Right cardiac atrium (tissue), 5 donors: Measurements from ENCODE around the gene EXOC2. TPM values are rescaled to one million over a fixed set of nuclear protein-coding genes. Genes with fewer than 3 reads are reported as not detected.
"Not testable (repeated sequence)": the region's sequence is repeated elsewhere in the genome, so short reads cannot be mapped to it uniquely, and the experiment has no call there.

Experiments used
- ATAC-seq, 2 donors: fragments of 200-7000 bp; cut with Tn5 transposase; one replicate each; pipeline versions ENCODE4 v1.8.0 to v1.9.1; 2020; ENCODE audit warnings: moderate library complexity in 2 of 2, mild to moderate bottlenecking in 1 of 2
- DNase-seq, 3 donors: peaks; one replicate each; pipeline ENCODE4 v3.0.0-alpha.2; 2020
- H3K27ac ChIP-seq: one replicate; pipeline ENCODE4 v1.5.1; 2013; ENCODE audit warnings: mild to moderate bottlenecking, low read length, control low read depth, moderate library complexity
- H3K27me3 ChIP-seq: one replicate; pipeline ENCODE4 v1.6.1; 2013; ENCODE audit not compliant: control insufficient read depth, insufficient read depth
- H3K4me1 ChIP-seq: one replicate; pipeline ENCODE4 v1.6.1; 2013; ENCODE audit warnings: low read length; ENCODE audit not compliant: control insufficient read depth, insufficient read depth
- H3K4me3 ChIP-seq: one replicate; pipeline ENCODE4 v1.5.1; 2013; ENCODE audit warnings: low read length, control low read depth
- H3K9me3 ChIP-seq: one replicate; pipeline ENCODE4 v1.6.1; 2013; ENCODE audit warnings: low read length; ENCODE audit not compliant: control insufficient read depth
- WGBS: extraction: QIAGEN DNeasy Blood & Tissue Kit; methylation state at CpG from one replicate; pipeline ENCODE4 v1.1.7; 2013; 5-methylcytosine and 5-hydroxymethylcytosine counted together
- intact Hi-C, 4 donors: fragments of 100-400 bp; cut with DNase I; formaldehyde crosslinking; loops; one replicate each; pipeline versions ENCODE4 v1.11.0 to v1.14.0; 2022 to 2023
- polyA plus RNA-seq: library from polyadenylated mRNA; stranded (reverse); fragments of 200-250 nt; gene quantifications from one replicate; pipeline ENCODE4 v1.2.3, GENCODE V29; 2013
- total RNA-seq, 4 donors: library from RNA; stranded (reverse); fragmentation: NEBNext Ultra II Directional; extraction: Animal tissue kit (Norgen Biotek cat#: 25700); gene quantifications; one replicate each; pipeline ENCODE4 v1.2.1, GENCODE V29; 2021
- donor health status: healthy with polysubstance abuse.
- donor health status: DM: no; HTN: yes; CAD: no.
- donor health status: DM: no; HTN: no; CAD: no.
- donor health status: DM: no; HTN: yes; CAD: no; lungs with severe emphysema.
- donor health status: DM: yes; HTN: yes; CAD: no.

The EXOC2 gene
- total and polyA plus RNA-seq, 5 donors, result 7.9 to 17.9 (median 14.3) TPM

- 82% methylated on average over 16 of the region's 16 CpGs for WGBS
- H3K27ac ChIP-seq, result no peak overlapping the region
- no peak overlapping the region for H3K4me3 ChIP-seq
- no peaks in the 10 kb centered on the region for H3K9me3 ChIP-seq
- H3K27me3 ChIP-seq, result no peaks in the 10 kb centered on the region
- ATAC-seq (no peak), DNase-seq (no peak)
- H3K4me1 ChIP-seq, result no peaks in the 10 kb centered on the region
- intact Hi-C loops, result no loop called here
These were observed 120.2 kb downstream of the EXOC2 start for GRCh38 chr6:572596-573265.

- no peaks in the 10 kb centered on the region for H3K4me1 ChIP-seq
- intact Hi-C loops, result no loop called here
- no peaks in the 10 kb centered on the region for H3K27me3 ChIP-seq
- 94% methylated on average over 6 of the region's 6 CpGs for WGBS
- no peaks in the 10 kb centered on the region for H3K9me3 ChIP-seq
- no peak for DNase-seq
- no peak for ATAC-seq
- H3K27ac ChIP-seq, result no peak overlapping the region
- no peak overlapping the region for H3K4me3 ChIP-seq
These were observed 121.0 kb downstream of the EXOC2 start for GRCh38 chr6:571892-572291.

GRCh38 chr6:570825-571224, 122.1 kb downstream of the EXOC2 start:
- Histone ChIP-seq H3K27me3 (no peaks in the 10 kb centered on the region), H3K9me3 (no peaks in the 10 kb centered on the region), H3K27ac (no peak overlapping the region), H3K4me3 (no peak overlapping the region), H3K4me1 (no peaks in the 10 kb centered on the region)
- DNase-seq (no peak), ATAC-seq (no peak)
- WGBS, result 91% methylated on average over 5 of the region's 5 CpGs
- intact Hi-C loops, result no loop called here

GRCh38 chr6:568954-569523, 123.9 kb downstream of the EXOC2 start:
- Histone ChIP-seq H3K4me3 (no peak overlapping the region), H3K27ac (no peak overlapping the region), H3K4me1 (no peaks in the 10 kb centered on the region), H3K27me3 (no peaks in the 10 kb centered on the region), H3K9me3 (no peaks in the 10 kb centered on the region)
- ATAC-seq (no peak), DNase-seq (no peak)
- 91% methylated on average over 6 of the region's 6 CpGs for WGBS
- intact Hi-C loops, result no loop called here

- H3K27ac ChIP-seq, result no peak overlapping the region
- 86% methylated on average over 9 of the region's 9 CpGs for WGBS
- intact Hi-C loops, result no loop called here
- no peak for DNase-seq
- no peaks in the 10 kb centered on the region for H3K9me3 ChIP-seq
- ATAC-seq, result no peak
- H3K4me1 ChIP-seq, result no peaks in the 10 kb centered on the region
- H3K27me3 ChIP-seq, result no peaks in the 10 kb centered on the region
- no peak overlapping the region for H3K4me3 ChIP-seq
These were observed 124.9 kb downstream of the EXOC2 start for GRCh38 chr6:568085-568484.

- no peak overlapping the region for H3K4me3 ChIP-seq
- 95% methylated on average over 13 of the region's 13 CpGs for WGBS
- no peaks in the 10 kb centered on the region for H3K4me1 ChIP-seq
- H3K27ac ChIP-seq, result no peak overlapping the region
- intact Hi-C loops, result no loop called here
- no peaks in the 10 kb centered on the region for H3K27me3 ChIP-seq
- no peaks in the 10 kb centered on the region for H3K9me3 ChIP-seq
- ATAC-seq (no peak), DNase-seq (no peak)
These were observed 129.1 kb downstream of the EXOC2 start for GRCh38 chr6:563863-564262.

- intact Hi-C loops, result no loop called here
- no peak overlapping the region for H3K27ac ChIP-seq
- WGBS, result 88% methylated on average over 15 of the region's 15 CpGs
These were observed 130.8 kb downstream of the EXOC2 start for GRCh38 chr6:562052-562676.

GRCh38 chr6:561335-561734, 131.6 kb downstream of the EXOC2 start:
- H3K4me1 ChIP-seq, H3K27me3 ChIP-seq, intact Hi-C loops, H3K27ac ChIP-seq, ATAC-seq, H3K9me3 ChIP-seq, H3K4me3 ChIP-seq, DNase-seq: not testable (repeated sequence)
- 95% methylated on average over 7 of the region's 7 CpGs for WGBS

More at GRCh38 chr6:562052-562676, 130.8 kb downstream of the EXOC2 start:
- ATAC-seq (no peak), DNase-seq (no peak)
- no peaks in the 10 kb centered on the region for H3K4me1 ChIP-seq
- H3K4me3 ChIP-seq, result no peak overlapping the region
- H3K9me3 ChIP-seq, result no peaks in the 10 kb centered on the region
- H3K27me3 ChIP-seq, result no peaks in the 10 kb centered on the region

GRCh38 chr6:558959-559358, 134.0 kb downstream of the EXOC2 start:
- no peaks in the 10 kb centered on the region for H3K4me1 ChIP-seq
- no peak for DNase-seq
- 77% methylated on average over 3 of the region's 3 CpGs for WGBS
- H3K4me3 ChIP-seq, result no peak overlapping the region
- no peaks in the 10 kb centered on the region for H3K9me3 ChIP-seq
- ATAC-seq, result no peak
- H3K27ac ChIP-seq, result no peak overlapping the region
- intact Hi-C loops, result no loop called here
- H3K27me3 ChIP-seq, result no peaks in the 10 kb centered on the region

GRCh38 chr6:558089-558488, 134.8 kb downstream of the EXOC2 start:
- Histone ChIP-seq H3K27me3 (no peaks in the 10 kb centered on the region), H3K27ac (no peak overlapping the region), H3K4me3 (no peak overlapping the region), H3K4me1 (no peaks in the 10 kb centered on the region), H3K9me3 (no peaks in the 10 kb centered on the region)
- ATAC-seq, result no peak
- no peak for DNase-seq
- intact Hi-C loops, result no loop called here

- Histone ChIP-seq H3K27ac (no peak overlapping the region), H3K4me1 (no peaks in the 10 kb centered on the region), H3K4me3 (no peak overlapping the region), H3K27me3 (no peaks in the 10 kb centered on the region), H3K9me3 (no peaks in the 10 kb centered on the region)
- intact Hi-C loops, result no loop called here
- DNase-seq, result no peak
- ATAC-seq, result peak in 1 of 2 donors; percentile 24
- WGBS, result 93% methylated on average over 12 of the region's 12 CpGs
These were observed 141.0 kb downstream of the EXOC2 start for GRCh38 chr6:551829-552350.
